Smooth muscle cell of the pulmonary artery (primary cell): ENCODE results near the gene FAT3. TPM values are rescaled to one million over a fixed set of nuclear protein-coding genes. Genes with fewer than 3 reads are reported as not detected.

Experiments
- total RNA-seq: library from RNA; depleted of rRNA; stranded (reverse); fragments of >200 nt; gene quantifications from 2 replicates; pipeline ENCODE4 v1.2.3, GENCODE V29; 2014

Gene FAT3
- 1.1 and 1.5 TPM in 2 replicates for total RNA-seq

DNA sequence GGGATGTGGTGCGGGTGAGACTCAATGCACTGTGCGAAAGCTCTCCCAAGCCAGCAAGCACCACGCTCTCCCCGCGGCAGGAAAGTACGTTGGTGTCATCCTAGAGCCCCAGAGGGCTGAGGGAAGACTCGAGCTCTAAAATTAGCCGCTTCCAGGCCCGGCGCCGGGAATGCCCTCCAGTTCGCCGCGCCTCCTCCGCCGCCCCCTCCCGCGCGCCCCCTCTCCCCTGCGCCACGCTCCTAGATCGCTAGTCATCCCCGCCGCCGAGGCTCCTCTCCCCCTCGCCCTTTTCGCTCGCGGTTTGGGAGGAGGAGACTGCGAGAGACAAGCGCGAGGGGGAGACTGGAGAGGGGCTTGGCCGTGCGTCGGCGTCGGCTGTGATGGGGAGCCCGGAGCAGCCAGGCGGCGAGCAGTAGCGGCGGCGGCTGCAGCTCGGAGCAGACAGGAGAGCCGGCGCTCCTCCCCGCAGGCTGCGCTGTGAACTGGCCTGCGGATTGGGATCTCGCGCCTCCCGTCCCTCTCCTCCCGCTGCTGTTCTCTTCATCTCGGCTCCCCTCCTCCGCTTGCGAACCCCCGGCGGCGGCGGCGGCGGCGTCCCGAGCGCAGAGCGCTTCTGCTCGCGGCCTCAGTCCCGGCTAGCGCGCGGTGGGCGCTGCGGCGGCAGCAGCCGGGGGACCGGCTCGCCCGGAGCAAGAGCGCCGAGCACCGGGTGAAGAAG, at the start of gene FAT3:
Gene FAT3, plus strand, starts transcription at position 412 of the 718 bp plus-strand sequence. CDS start 127,295 bp downstream, outside the sequence.

